22Rv1 (cell line): ENCODE data around the gene NOL4L.

ENCODE experiments used
- CTCF ChIP-seq: fragments of 450-650 bp; IDR thresholded peaks from 2 replicates; pipeline ENCODE4 v1.5.1; 2017; ENCODE audit warnings: mild to moderate bottlenecking
- ZFX ChIP-seq: fragments of 450-650 bp; IDR thresholded peaks from 2 replicates; pipeline ENCODE4 v1.6.1; 2017; ENCODE audit warnings: antibody characterized with exemption, borderline replicate concordance

- no peak for TF ChIP-seq CTCF
- no peak for TF ChIP-seq ZFX
Measured at GRCh38 chr20:32532246-32532645, 52.9 kb downstream of the NOL4L start.
